Measurements from ENCODE around the gene CXCL9. TPM values are rescaled to one million over a fixed set of nuclear protein-coding genes. Genes with fewer than 3 reads are reported as not detected.
"Not testable (repeated sequence)": the region's sequence is repeated elsewhere in the genome, so short reads cannot be mapped to it uniquely, and the experiment has no call there.

Gene CXCL9
- total and polyA plus RNA-seq, 3 experiments from 2014 or later: 1.5 to 1.8 TPM; not detected in 1

DNA sequence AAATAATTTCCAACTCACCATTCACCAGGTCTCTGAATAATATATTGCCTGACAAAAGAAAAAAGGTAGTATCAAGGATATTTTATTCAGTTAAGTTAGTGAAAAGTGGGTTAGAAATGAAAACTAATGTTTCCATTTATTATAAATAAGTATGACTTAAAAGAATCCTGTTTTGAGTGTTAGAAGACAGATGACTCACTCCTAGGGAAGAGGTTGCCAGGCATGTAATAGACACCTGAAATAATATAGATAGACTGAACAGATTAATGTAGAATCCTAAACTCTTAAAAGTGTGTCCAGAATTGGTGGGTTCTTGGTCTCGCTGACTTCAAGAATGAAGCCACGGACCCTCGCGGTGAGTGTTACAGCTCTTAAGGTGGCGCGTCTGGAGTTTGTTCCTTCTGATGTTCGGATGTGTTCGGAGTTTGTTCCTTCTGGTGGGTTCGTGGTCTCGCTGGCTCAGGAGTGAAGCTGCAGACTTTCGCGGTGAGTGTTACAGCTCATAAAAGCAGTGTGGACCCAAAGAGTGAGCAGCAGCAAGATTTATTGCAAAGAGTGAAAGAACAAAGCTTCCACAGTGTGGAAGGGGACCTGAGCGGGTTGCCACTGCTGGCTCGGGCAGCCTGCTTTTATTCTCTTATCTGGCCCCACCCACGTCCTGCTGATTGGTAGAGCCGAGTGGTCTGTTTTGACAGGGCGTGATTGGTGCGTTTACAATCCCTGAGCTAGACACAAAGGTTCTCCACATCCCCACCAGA lies 35.1 kb upstream of the CXCL9 start:
- H3K9me3 ChIP-seq (ENCODE audit: low read length); H3K4me1 ChIP-seq (ENCODE audit: insufficient read depth, low read length); CTCF ChIA-PET; H3K4me1 Mint-ChIP-seq; H3K4me3 ChIP-seq (ENCODE audit: low read length); H3K27ac ChIP-seq (ENCODE audit: low read depth, low read length); H3K36me3 ChIP-seq (ENCODE audit: insufficient read depth, low read length); H3K36me3 Mint-ChIP-seq; POLR2A ChIA-PET; H3K27me3 ChIP-seq (ENCODE audit: insufficient read depth, low read length, poor library complexity, severe bottlenecking); DNase-seq; H3K9me3 Mint-ChIP-seq: not testable (repeated sequence)
- Mint-ChIP-seq H3K27ac (peak overlapping the region in 3 of 8 donors; percentile 47 to 84 (median 47)), H3K27me3 (peaks cover 4 to 14% of the 10 kb centered on the region in 2 donors), H3K4me3 (peak overlapping the region; percentile 46 to 86 (median 82))

DNA sequence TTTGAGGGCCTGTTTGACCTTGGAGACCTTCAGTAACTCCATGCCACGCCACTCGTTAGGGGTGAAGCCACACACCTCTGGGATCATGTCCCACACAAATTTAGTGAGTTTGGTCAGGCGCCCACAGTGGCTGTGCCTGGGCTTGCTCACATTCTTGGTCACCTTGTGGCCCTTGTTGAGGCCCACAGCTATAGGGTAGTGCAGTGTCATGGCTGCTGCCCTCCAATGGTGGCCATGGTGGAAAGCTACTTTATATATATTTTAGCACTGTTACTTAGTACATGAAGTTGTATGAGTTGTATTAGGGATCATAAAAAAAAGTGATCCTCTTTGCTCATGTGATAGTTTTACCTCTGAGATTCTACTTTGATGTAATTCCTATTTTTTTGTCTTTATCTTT lies 29.5 kb upstream of the CXCL9 start:
- CTCF ChIA-PET: no interaction called here
- POLR2A ChIA-PET: no interaction called here
- Mint-ChIP-seq H3K27ac (no peak overlapping the region), H3K36me3 (no peaks in the 10 kb centered on the region), H3K27me3 (peaks cover under 1 to 7% of the 10 kb centered on the region in 2 donors), H3K4me1 (peaks cover 0 to 4% (median 0%) of the 10 kb centered on the region in 3 donors), H3K4me3 (no peak overlapping the region), H3K9me3 (no peaks in the 10 kb centered on the region)
- Histone ChIP-seq H3K27ac (ENCODE audit: low read depth, low read length) (no peak overlapping the region), H3K4me3 (ENCODE audit: low read length) (no peak overlapping the region), H3K9me3 (ENCODE audit: low read length) (no peaks in the 10 kb centered on the region), H3K36me3 (ENCODE audit: insufficient read depth, low read length) (no peaks in the 10 kb centered on the region), H3K27me3 (ENCODE audit: insufficient read depth, low read length, poor library complexity, severe bottlenecking) (no peaks in the 10 kb centered on the region), H3K4me1 (ENCODE audit: insufficient read depth, low read length) (no peaks in the 10 kb centered on the region)
- no peak for DNase-seq

DNA sequence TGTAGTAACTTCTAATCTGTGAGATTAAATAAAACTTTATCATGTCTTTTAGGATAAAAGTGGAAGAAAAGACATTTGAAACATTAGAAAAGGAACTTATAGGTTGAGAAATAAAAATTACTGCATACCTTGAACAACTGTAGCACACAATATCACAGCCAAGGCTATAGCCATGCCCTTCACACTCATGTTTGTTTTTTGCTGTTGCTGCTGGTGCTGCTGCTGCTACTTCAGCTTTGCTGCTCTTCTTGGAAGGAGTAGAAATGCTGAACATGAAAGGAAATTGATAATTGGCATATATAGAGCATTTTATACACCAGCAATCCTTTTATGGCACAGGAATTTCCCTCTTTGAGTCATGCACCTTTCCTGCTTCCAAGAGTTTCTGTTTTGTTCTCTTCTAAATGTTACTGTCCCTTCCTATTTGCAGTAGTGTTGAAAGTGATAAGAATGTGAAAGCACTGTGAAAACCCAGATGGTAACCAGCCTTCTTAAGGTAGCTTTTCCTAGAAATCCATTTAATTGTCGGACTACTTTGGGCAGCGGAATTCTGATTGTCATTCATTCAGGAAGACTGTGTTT lies 28.6 kb upstream of the CXCL9 start, which contains the start of gene CXCL11:
CXCL11 (minus strand) TSS at position 272 of the 582 bp plus-strand sequence; CDS start at position 189, 83 bp downstream.
- CTCF ChIA-PET: no interaction called here

DNA sequence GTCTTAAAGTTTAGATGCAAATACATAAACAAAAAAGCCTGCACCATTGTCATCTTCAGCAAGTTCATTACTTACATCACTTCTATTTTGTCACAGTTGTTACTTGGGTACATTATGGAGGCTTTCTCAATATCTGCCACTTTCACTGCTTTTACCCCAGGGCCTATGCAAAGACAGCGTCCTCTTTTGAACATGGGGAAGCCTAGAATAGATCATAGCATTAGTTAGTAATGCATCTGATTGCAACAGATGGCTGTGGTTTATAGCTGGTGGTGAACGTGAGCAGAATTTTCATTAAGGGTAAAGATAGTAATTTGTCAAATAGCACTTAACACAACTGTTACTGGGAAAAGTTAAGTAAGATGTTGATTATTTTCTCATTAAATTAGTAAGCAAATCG lies 27.8 kb upstream of the CXCL9 start:
- POLR2A ChIA-PET: no interaction called here
- no peaks in the 10 kb centered on the region for H3K9me3 Mint-ChIP-seq

More for the DNA sequence above, 28.6 kb upstream of the CXCL9 start, which contains the start of gene CXCL11:
- peaks cover 3 to 4% of the 10 kb centered on the region in 2 donors for H3K27me3 Mint-ChIP-seq
- H3K9me3 Mint-ChIP-seq: no peaks in the 10 kb centered on the region
- POLR2A ChIA-PET: no interaction called here
- no peak within 1 kb of the TSS for H3K4me3 Mint-ChIP-seq
- Histone ChIP-seq H3K4me1 (ENCODE audit: insufficient read depth, low read length) (no peaks in the 10 kb centered on the region), H3K4me3 (ENCODE audit: low read length) (no peak within 1 kb of the TSS), H3K27me3 (ENCODE audit: insufficient read depth, low read length, poor library complexity, severe bottlenecking) (no peaks in the 10 kb centered on the region), H3K27ac (ENCODE audit: low read depth, low read length) (no peak within 1 kb of the TSS), H3K9me3 (ENCODE audit: low read length) (no peaks in the 10 kb centered on the region), H3K36me3 (ENCODE audit: insufficient read depth, low read length) (no peaks in the 10 kb centered on the region)
- peaks cover 0 to 4% (median 0%) of the 10 kb centered on the region in 3 donors for H3K4me1 Mint-ChIP-seq
- DNase-seq: no peak
- H3K36me3 Mint-ChIP-seq: no peaks in the 10 kb centered on the region
- H3K27ac Mint-ChIP-seq: no peak within 1 kb of the TSS

DNA sequence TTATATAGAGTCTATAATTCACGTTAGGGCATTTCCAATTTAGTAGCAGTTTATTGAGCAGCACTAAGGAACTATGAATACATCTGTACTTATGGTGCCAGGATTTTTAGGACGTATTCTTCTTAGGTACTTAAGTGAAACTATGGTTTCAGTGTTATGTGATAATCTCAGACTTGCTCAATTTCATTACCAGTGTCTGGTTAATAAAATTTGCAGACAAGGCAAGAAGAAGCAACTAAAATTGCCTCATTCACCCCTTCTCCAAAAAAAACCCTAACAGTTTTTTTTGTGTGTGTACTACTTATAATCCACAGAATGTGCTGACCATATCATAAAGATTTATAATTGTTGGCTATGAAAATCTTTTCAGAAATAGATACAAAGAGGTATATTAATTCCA lies 22.0 kb upstream of the CXCL9 start:
- H3K27ac ChIP-seq (ENCODE audit: low read depth, low read length): no peak overlapping the region
- Mint-ChIP-seq H3K27ac (no peak overlapping the region), H3K4me3 (no peak overlapping the region), H3K27me3 (peaks cover 0 to 7% of the 10 kb centered on the region in 2 donors), H3K36me3 (peaks cover 0 to 1% (median 0%) of the 10 kb centered on the region in 3 donors), H3K9me3 (no peaks in the 10 kb centered on the region), H3K4me1 (peaks cover 6 to 12% (median 12%) of the 10 kb centered on the region in 3 donors)
- H3K4me1 ChIP-seq (ENCODE audit: insufficient read depth, low read length): peaks cover 4% of the 10 kb centered on the region
- no peaks in the 10 kb centered on the region for H3K9me3 ChIP-seq (ENCODE audit: low read length)
- ChIA-PET CTCF (no interaction called here), POLR2A (no interaction called here)
- no peak overlapping the region for H3K4me3 ChIP-seq (ENCODE audit: low read length)
- H3K36me3 ChIP-seq (ENCODE audit: insufficient read depth, low read length): no peaks in the 10 kb centered on the region
- H3K27me3 ChIP-seq (ENCODE audit: insufficient read depth, low read length, poor library complexity, severe bottlenecking): no peaks in the 10 kb centered on the region
- DNase-seq: no peak

More for the DNA sequence above, 27.8 kb upstream of the CXCL9 start:
- Mint-ChIP-seq H3K27me3 (peaks cover 0 to 3% of the 10 kb centered on the region in 2 donors), H3K36me3 (no peaks in the 10 kb centered on the region), H3K4me3 (no peak overlapping the region), H3K27ac (no peak overlapping the region), H3K4me1 (peaks cover 0 to 4% (median 0%) of the 10 kb centered on the region in 3 donors)
- Histone ChIP-seq H3K4me3 (ENCODE audit: low read length) (no peak overlapping the region), H3K27me3 (ENCODE audit: insufficient read depth, low read length, poor library complexity, severe bottlenecking) (no peaks in the 10 kb centered on the region), H3K9me3 (ENCODE audit: low read length) (no peaks in the 10 kb centered on the region), H3K27ac (ENCODE audit: low read depth, low read length) (no peak overlapping the region), H3K36me3 (ENCODE audit: insufficient read depth, low read length) (no peaks in the 10 kb centered on the region), H3K4me1 (ENCODE audit: insufficient read depth, low read length) (no peaks in the 10 kb centered on the region)
- DNase-seq: no peak
- CTCF ChIA-PET: no interaction called here

DNA sequence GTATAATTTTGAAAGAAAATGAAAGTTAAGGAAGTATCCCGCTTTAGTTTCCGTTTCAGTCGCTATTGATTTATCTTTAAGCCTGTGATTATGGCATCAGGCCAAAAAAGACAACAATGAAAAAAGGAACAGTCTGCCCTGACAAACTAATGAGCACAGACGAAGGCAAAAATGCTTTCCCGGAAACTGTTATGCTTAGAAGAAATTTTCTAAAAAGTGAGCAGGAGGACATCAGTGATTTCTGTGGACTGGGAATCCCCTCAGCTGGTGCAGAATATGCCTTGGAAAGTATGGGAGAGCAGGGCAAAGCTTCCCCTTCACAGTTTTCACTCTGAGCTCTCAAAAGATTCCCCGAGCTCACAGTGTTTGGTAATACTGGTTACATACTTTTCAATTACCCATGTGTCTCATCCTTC lies 21.0 kb upstream of the CXCL9 start:
- Histone ChIP-seq H3K27me3 (ENCODE audit: insufficient read depth, low read length, poor library complexity, severe bottlenecking) (no peaks in the 10 kb centered on the region), H3K27ac (ENCODE audit: low read depth, low read length) (no peak overlapping the region), H3K4me3 (ENCODE audit: low read length) (no peak overlapping the region), H3K4me1 (ENCODE audit: insufficient read depth, low read length) (peaks cover 10% of the 10 kb centered on the region), H3K9me3 (ENCODE audit: low read length) (no peaks in the 10 kb centered on the region), H3K36me3 (ENCODE audit: insufficient read depth, low read length) (no peaks in the 10 kb centered on the region)
- POLR2A ChIA-PET: no interaction called here
- CTCF ChIA-PET: no interaction called here
- H3K9me3 Mint-ChIP-seq: no peaks in the 10 kb centered on the region
- DNase-seq: peak in 1 of 5 donors; percentile 13
- peaks cover 9 to 21% (median 20%) of the 10 kb centered on the region in 3 donors for H3K4me1 Mint-ChIP-seq
- H3K27me3 Mint-ChIP-seq: peaks cover 0 to 12% of the 10 kb centered on the region in 2 donors
- peaks cover 0 to 1% (median 0%) of the 10 kb centered on the region in 3 donors for H3K36me3 Mint-ChIP-seq
- H3K27ac Mint-ChIP-seq: peak overlapping the region in 2 of 8 donors; percentile 21 to 59
- H3K4me3 Mint-ChIP-seq: peak overlapping the region in 5 of 7 donors; percentile 1 to 56 (median 13)

DNA sequence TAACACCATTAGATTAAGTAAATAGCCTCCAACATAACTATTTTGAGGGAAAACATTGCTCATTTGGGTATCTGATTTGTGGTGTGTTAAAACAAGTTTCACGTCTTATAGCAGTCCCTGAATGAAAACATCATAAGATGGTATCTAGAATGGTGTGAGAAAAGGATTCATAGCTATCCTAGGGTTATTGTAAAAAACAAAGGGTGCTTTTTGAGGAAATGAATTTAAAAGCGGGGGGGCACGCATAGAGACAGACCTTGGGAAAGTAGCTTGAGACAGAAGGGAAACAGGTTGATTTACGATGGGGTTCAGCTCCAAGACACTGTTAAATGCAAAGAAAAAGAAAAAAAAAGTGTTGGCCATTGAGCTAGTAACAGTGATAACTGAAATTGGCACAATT lies 16.8 kb upstream of the CXCL9 start:
- Mint-ChIP-seq H3K36me3 (peaks cover 0 to 1% (median 0%) of the 10 kb centered on the region in 3 donors), H3K27ac (peak overlapping the region in 1 of 8 donors; percentile 25), H3K9me3 (no peaks in the 10 kb centered on the region), H3K27me3 (peaks cover 0 to 9% of the 10 kb centered on the region in 2 donors), H3K4me1 (peaks cover 9 to 29% (median 21%) of the 10 kb centered on the region in 3 donors), H3K4me3 (no peak overlapping the region)
- ChIA-PET CTCF (interaction anchor here (1.4 kb wide), 1 partner anchor 28 kb away, joined by 3 read pairs; no protein-coding TSS in a partner anchor), POLR2A (no interaction called here)
- no peak for DNase-seq
- Histone ChIP-seq H3K4me1 (ENCODE audit: insufficient read depth, low read length) (peaks cover 11% of the 10 kb centered on the region), H3K9me3 (ENCODE audit: low read length) (no peaks in the 10 kb centered on the region), H3K27ac (ENCODE audit: low read depth, low read length) (no peak overlapping the region), H3K27me3 (ENCODE audit: insufficient read depth, low read length, poor library complexity, severe bottlenecking) (no peaks in the 10 kb centered on the region), H3K36me3 (ENCODE audit: insufficient read depth, low read length) (no peaks in the 10 kb centered on the region), H3K4me3 (ENCODE audit: low read length) (no peak overlapping the region)

DNA sequence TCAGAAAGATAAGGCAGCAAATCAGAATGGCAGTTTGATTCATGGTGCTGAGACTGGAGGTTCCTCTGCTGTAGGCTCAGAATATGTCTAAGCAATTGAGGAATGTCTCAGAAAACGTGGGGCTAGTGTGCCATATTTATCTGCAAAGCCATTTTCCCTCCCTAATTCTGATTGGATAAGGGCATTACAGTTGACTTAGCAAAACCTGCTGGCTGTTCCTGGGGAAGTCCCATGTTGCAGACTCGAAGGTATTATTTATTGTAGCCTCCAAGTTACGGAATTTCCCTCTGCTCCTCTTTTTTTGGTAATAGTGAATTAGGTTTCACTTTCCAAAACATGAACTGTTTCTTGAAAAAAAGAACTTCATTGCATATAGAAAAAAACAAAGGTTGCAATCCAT lies 16.1 kb upstream of the CXCL9 start, which contains the start of gene CXCL10:
CXCL10 (minus strand) TSS at position 109 of the 400 bp plus-strand sequence; CDS start at position 43, 66 bp downstream.
- H3K4me3 ChIP-seq (ENCODE audit: low read length): no peak within 1 kb of the TSS
- Mint-ChIP-seq H3K4me3 (no peak within 1 kb of the TSS), H3K4me1 (peaks cover 6 to 25% (median 17%) of the 10 kb centered on the region in 3 donors), H3K9me3 (no peaks in the 10 kb centered on the region), H3K27ac (peak within 1 kb of the TSS in 1 of 8 donors; percentile 25), H3K36me3 (peaks cover 0 to 1% (median 0%) of the 10 kb centered on the region in 3 donors), H3K27me3 (peaks cover 0 to 9% of the 10 kb centered on the region in 2 donors)
- POLR2A ChIA-PET: no interaction called here
- H3K27ac ChIP-seq (ENCODE audit: low read depth, low read length): no peak within 1 kb of the TSS
- peaks cover 6% of the 10 kb centered on the region for H3K4me1 ChIP-seq (ENCODE audit: insufficient read depth, low read length)
- no peaks in the 10 kb centered on the region for H3K27me3 ChIP-seq (ENCODE audit: insufficient read depth, low read length, poor library complexity, severe bottlenecking)
- no peak for DNase-seq
- CTCF ChIA-PET: interaction anchor here (1.4 kb wide), 1 partner anchor 28 kb away, joined by 3 read pairs; no protein-coding TSS in a partner anchor
- no peaks in the 10 kb centered on the region for H3K9me3 ChIP-seq (ENCODE audit: low read length)
- no peaks in the 10 kb centered on the region for H3K36me3 ChIP-seq (ENCODE audit: insufficient read depth, low read length)
